Stimulated activated CD8-positive, alpha-beta memory T cell treated with anti-CD3 and anti-CD28 coated beads, Interleukin-2, amount 100 ng/mL, for 48 hours (primary cell): ENCODE data around the gene ZNF432.
"Not testable (repeated sequence)": the region's sequence is repeated elsewhere in the genome, so short reads cannot be mapped to it uniquely, and the experiment has no call there.

Experiments
- DNase-seq, 2 donors: peaks; one replicate each; pipeline ENCODE4 v3.0.0-alpha.2; 2020; ENCODE audit warnings: low read depth in 2 of 2

The ZNF432 gene

GRCh38 chr19:52048555-52049501 is at the start of gene ZNF432:
TSS of gene ZNF432 (minus strand) at chr19:52048838. CDS start at chr19:52046868, 1,970 bp downstream.
- DNase-seq: peak; percentile 58 to 72

GRCh38 chr19:52096416-52096815 is 47.8 kb upstream of the ZNF432 start:
- DNase-seq: not testable (repeated sequence)

- DNase-seq: peak; percentile 71 to 86
Observed at GRCh38 chr19:52095172-52096014, 46.8 kb upstream of the ZNF432 start, which contains the start of gene ZNF841. TSS of gene ZNF841 (minus strand) at chr19:52095765. CDS start at chr19:52084801, 10,964 bp downstream.

- no peak for DNase-seq
Observed at GRCh38 chr19:52094526-52095130, 46.0 kb upstream of the ZNF432 start.

GRCh38 chr19:52086481-52086880 is 37.8 kb upstream of the ZNF432 start:
- DNase-seq: no peak

- no peak for DNase-seq
Observed at GRCh38 chr19:52070496-52070895, 21.9 kb upstream of the ZNF432 start.

- no peak for DNase-seq
Observed at GRCh38 chr19:52069653-52070052, 21.0 kb upstream of the ZNF432 start.

- DNase-seq: no peak
Observed at GRCh38 chr19:52066258-52066863, 17.7 kb upstream of the ZNF432 start.

- DNase-seq: no peak
Observed at GRCh38 chr19:52065399-52065798, 16.8 kb upstream of the ZNF432 start.

GRCh38 chr19:52056480-52056879 is 7.8 kb upstream of the ZNF432 start:
- DNase-seq: not testable (repeated sequence)

GRCh38 chr19:52051736-52052135 is 3.1 kb upstream of the ZNF432 start:
- DNase-seq: not testable (repeated sequence)

GRCh38 chr19:52039169-52039568 is 9.5 kb downstream of the ZNF432 start:
- no peak for DNase-seq

- DNase-seq: no peak
Observed at GRCh38 chr19:52034051-52034728, 14.4 kb downstream of the ZNF432 start.

GRCh38 chr19:52028780-52029123 is 19.9 kb downstream of the ZNF432 start:
- no peak for DNase-seq

- peak; percentile 72 to 80 for DNase-seq
Observed at GRCh38 chr19:52028027-52028779, 20.4 kb downstream of the ZNF432 start, which contains the start of gene ZNF614. TSS of gene ZNF614 (minus strand) at chr19:52028379. CDS start at chr19:52025745, 2,634 bp downstream.

GRCh38 chr19:52026255-52026990 is 22.2 kb downstream of the ZNF432 start:
- DNase-seq: not testable (repeated sequence)

GRCh38 chr19:52024478-52024877 is 24.2 kb downstream of the ZNF432 start:
- DNase-seq: not testable (repeated sequence)

GRCh38 chr19:52022193-52022592 is 26.4 kb downstream of the ZNF432 start:
- no peak for DNase-seq

GRCh38 chr19:52020506-52020905 is 28.1 kb downstream of the ZNF432 start:
- DNase-seq: no peak
